Activated gamma-delta T cell (primary cell): ENCODE data around the gene MEA1.
A peak's percentile ranks its signal among the peaks of the same experiment; 100 is the strongest.
"Not testable (repeated sequence)": the region's sequence is repeated elsewhere in the genome, so short reads cannot be mapped to it uniquely, and the experiment has no call there.

Experiments
- DNase-seq: peaks from one replicate; lab custom pipeline; 2025; lab: John Stamatoyannopoulos, UW

Gene MEA1

GRCh38 chr6:43009124-43009523 is 4.6 kb downstream of the MEA1 start:
- no peak for DNase-seq

- no peak for DNase-seq
These were observed 6.6 kb downstream of the MEA1 start for GRCh38 chr6:43007126-43007525.

- DNase-seq, result no peak
These were observed 7.5 kb downstream of the MEA1 start for GRCh38 chr6:43006251-43006650.

- no peak for DNase-seq
These were observed 7.9 kb downstream of the MEA1 start for GRCh38 chr6:43005844-43006243.

GRCh38 chr6:43001843-43002242 is 11.9 kb downstream of the MEA1 start:
- no peak for DNase-seq

GRCh38 chr6:42998205-42998604 is 15.5 kb downstream of the MEA1 start:
- DNase-seq, result not testable (repeated sequence)

GRCh38 chr6:42996513-42996912 is 17.2 kb downstream of the MEA1 start:
- no peak for DNase-seq

- DNase-seq, result no peak
These were observed 20.3 kb downstream of the MEA1 start for GRCh38 chr6:42993445-42993844.

GRCh38 chr6:42989923-42990322 is 23.8 kb downstream of the MEA1 start:
- no peak for DNase-seq

GRCh38 chr6:42988486-42989020 is 25.2 kb downstream of the MEA1 start:
- no peak for DNase-seq

- DNase-seq, result no peak
These were observed 26.0 kb downstream of the MEA1 start for GRCh38 chr6:42987533-42988451.

GRCh38 chr6:42984924-42985475 is 28.7 kb downstream of the MEA1 start:
- no peak for DNase-seq

GRCh38 chr6:42984001-42984923 is 29.5 kb downstream of the MEA1 start, which contains the start of gene PPP2R5D:
Gene PPP2R5D, plus strand, starts transcription at chr6:42984570. Its CDS starts 108 bp downstream, at chr6:42984678.
- peak; percentile 66 for DNase-seq

- DNase-seq, result no peak
These were observed 31.9 kb downstream of the MEA1 start for GRCh38 chr6:42981836-42982235.

- no peak for DNase-seq
These were observed 34.1 kb downstream of the MEA1 start for GRCh38 chr6:42979523-42980177.

GRCh38 chr6:42978839-42979522 is 34.8 kb downstream of the MEA1 start, which contains the start of gene PEX6:
Gene PEX6, minus strand, starts transcription at chr6:42979181. Its CDS starts 31 bp downstream, at chr6:42979150.
- peak; percentile 84 for DNase-seq

GRCh38 chr6:42978487-42978838 is 35.3 kb downstream of the MEA1 start:
- no peak for DNase-seq

GRCh38 chr6:42974919-42975505 is 38.7 kb downstream of the MEA1 start:
- no peak for DNase-seq

GRCh38 chr6:42973926-42974325 is 39.8 kb downstream of the MEA1 start:
- DNase-seq, result no peak

- no peak for DNase-seq
These were observed 41.9 kb downstream of the MEA1 start for GRCh38 chr6:42971746-42972327.
